Measurements from ENCODE around the gene CKB. TPM values are rescaled to one million over a fixed set of nuclear protein-coding genes. Genes with fewer than 3 reads are reported as not detected.

The CKB gene
- polyA plus RNA-seq, 3 donors, result 0.76 to 12.5 (median 2.7) TPM

DNA sequence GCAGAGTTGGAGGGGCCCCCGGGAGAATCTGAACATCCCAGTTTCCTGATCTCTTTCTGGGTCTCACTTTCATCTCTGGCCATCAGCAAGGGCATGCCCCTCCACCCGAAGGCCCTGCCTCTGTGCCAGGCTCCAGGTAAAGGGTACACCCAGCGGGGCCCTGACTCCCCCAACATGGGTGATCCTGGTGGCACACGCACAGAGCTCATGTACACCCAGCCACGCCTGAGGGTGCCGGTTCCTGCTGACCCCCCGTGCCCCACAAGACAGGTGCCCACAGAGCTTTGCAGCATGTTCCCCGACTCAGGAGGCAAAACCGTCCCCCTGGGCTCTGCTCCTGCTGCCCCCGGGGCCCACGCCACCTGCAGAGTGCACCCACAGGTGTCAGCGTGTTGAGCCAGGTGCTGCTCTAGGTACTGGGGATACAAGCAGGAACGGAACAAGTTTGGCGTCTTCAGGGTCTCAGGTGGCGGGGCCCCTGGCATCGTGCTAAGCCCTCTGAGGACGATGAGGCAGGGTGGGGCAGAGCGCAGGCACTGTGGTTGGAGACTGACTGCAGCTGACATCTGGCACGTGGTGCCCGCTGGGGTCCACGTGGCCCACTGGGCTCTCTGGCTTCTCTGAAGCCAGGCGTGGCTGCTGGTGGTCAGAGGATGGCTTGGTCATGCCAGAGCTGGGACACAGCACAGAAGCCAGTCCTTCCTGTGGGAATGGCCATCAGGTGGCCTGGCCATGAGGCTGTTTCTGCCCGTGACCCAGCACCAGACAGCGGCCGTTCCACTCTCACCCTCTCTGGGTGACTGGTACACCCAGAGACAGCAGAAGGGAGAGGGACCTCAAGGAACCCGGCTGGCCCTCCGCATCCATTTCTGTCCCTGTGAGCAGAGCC is 26.1 kb upstream of the CKB start:
- Histone ChIP-seq H3K79me2 (ENCODE audit: insufficient read depth, low read length) (no peaks in the 10 kb centered on the region), H3K4me2 (replicated peaks; ENCODE audit: extremely low read depth, low read length, poor library complexity, severe bottlenecking) (no peak overlapping the region), H3K4me1 (ENCODE audit: control insufficient read depth in 1 of 2, insufficient read depth in 2 of 2, low read length in 2 of 2) (no peaks in the 10 kb centered on the region), H3K9ac (ENCODE audit: insufficient read depth, low read length, poor library complexity, severe bottlenecking) (no peak overlapping the region), H4K20me1 (ENCODE audit: insufficient read depth, low read length) (peaks cover 38% of the 10 kb centered on the region), H3K4me3 (replicated peaks in 1 of 3; ENCODE audit: low read depth in 2 of 3, low read length in 3 of 3) (no peak overlapping the region), H3K9me3 (replicated peaks in 1 of 2; ENCODE audit: control insufficient read depth in 1 of 2, insufficient read depth in 1 of 2, low read length in 2 of 2) (no peaks in the 10 kb centered on the region), H3K27ac (ENCODE audit: low read depth in 1 of 2, low read length in 2 of 2) (no peak overlapping the region), H2AFZ (ENCODE audit: insufficient read depth, low read depth, low read length, poor library complexity, severe bottlenecking) (no peak overlapping the region), H3K36me3 (replicated peaks in 1 of 2; ENCODE audit: control insufficient read depth in 1 of 2, insufficient read depth in 2 of 2, low read length in 2 of 2) (peaks cover 0 to 12% of the 10 kb centered on the region in 2 donors), H3K27me3 (ENCODE audit: control insufficient read depth in 2 of 2, insufficient read depth in 2 of 2, low read length in 2 of 2) (no peaks in the 10 kb centered on the region)
- TF ChIP-seq, protein P1, sequence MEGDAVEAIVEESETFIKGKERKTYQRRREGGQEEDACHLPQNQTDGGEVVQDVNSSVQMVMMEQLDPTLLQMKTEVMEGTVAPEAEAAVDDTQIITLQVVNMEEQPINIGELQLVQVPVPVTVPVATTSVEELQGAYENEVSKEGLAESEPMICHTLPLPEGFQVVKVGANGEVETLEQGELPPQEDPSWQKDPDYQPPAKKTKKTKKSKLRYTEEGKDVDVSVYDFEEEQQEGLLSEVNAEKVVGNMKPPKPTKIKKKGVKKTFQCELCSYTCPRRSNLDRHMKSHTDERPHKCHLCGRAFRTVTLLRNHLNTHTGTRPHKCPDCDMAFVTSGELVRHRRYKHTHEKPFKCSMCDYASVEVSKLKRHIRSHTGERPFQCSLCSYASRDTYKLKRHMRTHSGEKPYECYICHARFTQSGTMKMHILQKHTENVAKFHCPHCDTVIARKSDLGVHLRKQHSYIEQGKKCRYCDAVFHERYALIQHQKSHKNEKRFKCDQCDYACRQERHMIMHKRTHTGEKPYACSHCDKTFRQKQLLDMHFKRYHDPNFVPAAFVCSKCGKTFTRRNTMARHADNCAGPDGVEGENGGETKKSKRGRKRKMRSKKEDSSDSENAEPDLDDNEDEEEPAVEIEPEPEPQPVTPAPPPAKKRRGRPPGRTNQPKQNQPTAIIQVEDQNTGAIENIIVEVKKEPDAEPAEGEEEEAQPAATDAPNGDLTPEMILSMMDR (IDR thresholded peaks at IDR 0.05), result no peak
- no peak for DNase-seq
- no peak overlapping the region for H3K4me3 Mint-ChIP-seq
- H3K36me3 Mint-ChIP-seq, result no peaks in the 10 kb centered on the region
- H3K27me3 Mint-ChIP-seq (ENCODE audit: low read depth in 3 of 3), result peaks cover 0 to 4% (median 1%) of the 10 kb centered on the region in 3 donors
- WGBS (ENCODE audit: insufficient coverage), result 92% methylated on average over 27 of the region's 27 CpGs
- intact Hi-C loops (cut with micrococcal nuclease), result loop anchor here in 1 of 2 donors (5.0 kb wide), 1 partner anchor 46 kb away; no protein-coding TSS in a partner anchor
- peak overlapping the region in 1 of 7 donors; percentile 31 for H3K27ac Mint-ChIP-seq
- no peaks in the 10 kb centered on the region for H3K4me1 Mint-ChIP-seq
- H3K9me3 Mint-ChIP-seq, result no peaks in the 10 kb centered on the region

DNA sequence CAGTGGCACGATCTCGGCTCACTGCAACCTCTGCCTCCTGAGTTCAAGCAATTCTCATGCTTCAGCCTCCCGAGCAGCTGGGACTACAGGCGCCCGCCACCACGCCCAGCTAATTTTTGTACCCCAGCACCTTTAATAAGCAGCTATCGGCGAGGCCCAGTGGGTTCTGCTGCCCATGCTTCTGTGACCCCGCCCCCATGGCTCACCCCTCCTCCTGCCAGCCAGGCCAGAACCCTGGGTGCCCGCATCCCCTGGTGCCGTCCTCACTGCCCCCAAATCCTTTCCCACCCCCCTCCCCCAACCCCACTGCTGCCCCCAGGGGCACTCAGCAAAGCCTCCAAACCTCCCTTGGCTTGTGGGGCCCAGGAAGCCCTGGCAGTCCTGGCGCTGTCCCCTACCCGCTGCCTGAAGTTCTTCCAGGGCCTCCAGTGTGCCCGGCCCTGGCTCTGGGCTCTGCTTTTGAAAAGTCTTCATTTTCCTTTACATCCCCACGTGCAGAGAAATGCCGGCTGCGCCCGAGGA is 25.4 kb upstream of the CKB start:
- H3K27ac Mint-ChIP-seq, result peak overlapping the region in 2 of 7 donors; percentile 23 to 31
- WGBS (ENCODE audit: insufficient coverage), result 94% methylated on average over 16 of the region's 18 CpGs

More for the DNA sequence above, 25.4 kb upstream of the CKB start:
- H3K4me1 ChIP-seq (ENCODE audit: control insufficient read depth in 1 of 2, insufficient read depth in 2 of 2, low read length in 2 of 2), result no peaks in the 10 kb centered on the region
- intact Hi-C loops (cut with micrococcal nuclease), result loop anchor here (2.0 to 5.0 kb wide), 2 partner anchors 46 to 47 kb away; no protein-coding TSS in a partner anchor
- no peaks in the 10 kb centered on the region for H3K79me2 ChIP-seq (ENCODE audit: insufficient read depth, low read length)
- no peak overlapping the region for H3K9ac ChIP-seq (ENCODE audit: insufficient read depth, low read length, poor library complexity, severe bottlenecking)
- no peak for DNase-seq
- no peaks in the 10 kb centered on the region for H3K27me3 ChIP-seq (ENCODE audit: control insufficient read depth in 2 of 2, insufficient read depth in 2 of 2, low read length in 2 of 2)
- H3K4me3 ChIP-seq (replicated peaks in 1 of 3; ENCODE audit: low read depth in 2 of 3, low read length in 3 of 3), result no peak overlapping the region
- Mint-ChIP-seq H3K4me3 (no peak overlapping the region), H3K9me3 (no peaks in the 10 kb centered on the region), H3K36me3 (no peaks in the 10 kb centered on the region), H3K27me3 (ENCODE audit: low read depth in 3 of 3) (peaks cover 0 to 4% (median 1%) of the 10 kb centered on the region in 3 donors), H3K4me1 (no peaks in the 10 kb centered on the region)
- no peak overlapping the region for H3K27ac ChIP-seq (ENCODE audit: low read depth in 1 of 2, low read length in 2 of 2)
- H3K4me2 ChIP-seq (replicated peaks; ENCODE audit: extremely low read depth, low read length, poor library complexity, severe bottlenecking), result no peak overlapping the region
- H4K20me1 ChIP-seq (ENCODE audit: insufficient read depth, low read length), result peaks cover 33% of the 10 kb centered on the region
- TF ChIP-seq, protein P1 (IDR thresholded peaks at IDR 0.05), result no peak
- H3K9me3 ChIP-seq (replicated peaks in 1 of 2; ENCODE audit: control insufficient read depth in 1 of 2, insufficient read depth in 1 of 2, low read length in 2 of 2), result no peaks in the 10 kb centered on the region
- H2AFZ ChIP-seq (ENCODE audit: insufficient read depth, low read depth, low read length, poor library complexity, severe bottlenecking), result no peak overlapping the region
- H3K36me3 ChIP-seq (replicated peaks in 1 of 2; ENCODE audit: control insufficient read depth in 1 of 2, insufficient read depth in 2 of 2, low read length in 2 of 2), result peaks cover 0 to 8% of the 10 kb centered on the region in 2 donors
